Retinal pigment epithelial cell (primary cell): ENCODE measurements around the gene MESP2.

Experiments used
- DNase-seq: peaks from one replicate; pipeline ENCODE4 v3.0.0-alpha.2; 2010; ENCODE audit warnings: low read depth
- H3K4me3 ChIP-seq: 2 replicates; pipeline ENCODE4 v1.5.1; 2011; ENCODE audit warnings: mild to moderate bottlenecking, low read length, control low read depth, moderate library complexity
- CTCF ChIP-seq: conservative IDR thresholded peaks from 2 replicates; pipeline ENCODE4 v1.5.1; 2011; ENCODE audit warnings: low read depth, low read length, control low read depth, inconsistent platforms

MESP2 gene

GRCh38 chr15:89809787-89810148 lies 33.6 kb downstream of the MESP2 start:
- TF ChIP-seq CTCF: no peak
- H3K4me3 ChIP-seq: no peak overlapping the region
- no peak for DNase-seq

- no peak for DNase-seq
- TF ChIP-seq CTCF: no peak
- no peak overlapping the region for H3K4me3 ChIP-seq
These were observed 34.7 kb downstream of the MESP2 start for GRCh38 chr15:89810837-89811236.

- TF ChIP-seq CTCF: no peak
- H3K4me3 ChIP-seq: no peak overlapping the region
- DNase-seq: no peak
These were observed 36.1 kb downstream of the MESP2 start for GRCh38 chr15:89812011-89812846.

- no peak for DNase-seq
- no peak for TF ChIP-seq CTCF
- no peak overlapping the region for H3K4me3 ChIP-seq
These were observed 36.8 kb downstream of the MESP2 start for GRCh38 chr15:89812847-89813320.

GRCh38 chr15:89813381-89814111 lies 37.4 kb downstream of the MESP2 start:
- H3K4me3 ChIP-seq: no peak overlapping the region
- TF ChIP-seq CTCF: no peak
- DNase-seq: no peak

- no peak overlapping the region for H3K4me3 ChIP-seq
- no peak for TF ChIP-seq CTCF
- DNase-seq: no peak
These were observed 38.1 kb downstream of the MESP2 start for GRCh38 chr15:89814112-89814742.

- H3K4me3 ChIP-seq: no peak overlapping the region
- DNase-seq: no peak
- no peak for TF ChIP-seq CTCF
These were observed 39.6 kb downstream of the MESP2 start for GRCh38 chr15:89815769-89816168.
